H1 (cell line): Measurements from ENCODE around the gene DCTN1. TPM values are rescaled to one million over a fixed set of nuclear protein-coding genes. Genes with fewer than 3 reads are reported as not detected.

ENCODE experiments used
- CTCF ChIA-PET: fragments of 300-600 bp; sonication (Branson Sonifier 250); formaldehyde crosslinking; loops from one replicate; lab custom pipeline; 2021; ENCODE audit not compliant: partially characterized antibody; lab: Charles Lee
- POLR2A ChIA-PET: fragments of 300-600 bp; sonication (Branson Sonifier 250); formaldehyde crosslinking; loops from one replicate; lab custom pipeline; 2021; ENCODE audit warnings: inconsistent platforms; ENCODE audit not compliant: partially characterized antibody; lab: Charles Lee
- DNase-seq, 2 experiments: peaks; one replicate each; pipeline versions ENCODE4 v3.0.0 to v3.0.0-alpha.2; 2010 to 2022; ENCODE audit warnings: low spot score in 2 of 2, low read depth in 1 of 2, mixed read lengths in 1 of 2
- FAIRE-seq: peaks from 2 replicates; lab custom pipeline; 2011; peaks lifted over from hg19 to GRCh38; lab: Jason Lieb, UNC
- H2AFZ ChIP-seq: 2 replicates; pipeline ENCODE4 v1.8.1; 2012; ENCODE audit warnings: low read length, inconsistent platforms
- H2AK5ac ChIP-seq: 2 replicates; pipeline ENCODE4 v1.6.1; 2013; ENCODE audit warnings: low read depth, low read length
- H2BK120ac ChIP-seq: replicated peaks from 2 replicates; pipeline ENCODE3; 2013; ENCODE audit warnings: low read depth, low read length, inconsistent platforms
- H2BK12ac ChIP-seq: 2 replicates; pipeline ENCODE4 v1.6.1; 2013; ENCODE audit warnings: low read depth, low read length
- H2BK15ac ChIP-seq: 2 replicates; pipeline ENCODE4 v1.6.1; 2013; ENCODE audit warnings: low read length
- H2BK20ac ChIP-seq: 2 replicates; pipeline ENCODE4 v1.6.1; 2013; ENCODE audit warnings: low read length
- H2BK5ac ChIP-seq: 2 replicates; pipeline ENCODE4 v1.6.1; 2013; ENCODE audit warnings: low read depth, low read length
- H3K14ac ChIP-seq: 2 replicates; pipeline ENCODE4 v1.6.1; 2013; ENCODE audit warnings: inconsistent platforms; ENCODE audit not compliant: insufficient read length
- H3K18ac ChIP-seq: 2 replicates; pipeline ENCODE4 v1.6.1; 2013; ENCODE audit warnings: low read length; ENCODE audit errors: extremely low read depth
- H3K23ac ChIP-seq: 2 replicates; pipeline ENCODE4 v1.6.1; 2013; ENCODE audit warnings: inconsistent platforms; ENCODE audit not compliant: insufficient read length
- H3K23me2 ChIP-seq: 2 replicates; pipeline ENCODE4 v1.6.1; 2013; ENCODE audit warnings: low read depth, low read length
- H3K27ac ChIP-seq: 2 replicates; pipeline ENCODE4 v1.6.1; 2011; ENCODE audit warnings: low read depth, low read length, inconsistent platforms
- H3K27me3 ChIP-seq, 4 experiments: replicated peaks in 1 of 4; 1 replicate in 1 of 4; 2 replicates in 3 of 4; pipeline versions ENCODE4 v1.6.1 to v1.8.1; 2011 to 2013; ENCODE audit warnings: low read length in 3 of 4, mild to moderate bottlenecking in 3 of 4, inconsistent platforms in 2 of 4, mixed read lengths in 2 of 4, moderate library complexity in 1 of 4; ENCODE audit not compliant: control insufficient read depth in 3 of 4, insufficient read depth in 3 of 4; ENCODE audit errors: extremely low read depth in 1 of 4
- H3K36me3 ChIP-seq, 4 experiments: 2 replicates each; pipeline versions ENCODE4 v1.6.1 to v1.8.1; 2011 to 2013; ENCODE audit warnings: mild to moderate bottlenecking in 4 of 4, low read length in 3 of 4, moderate library complexity in 2 of 4, control low read depth in 1 of 4, inconsistent platforms in 1 of 4; ENCODE audit not compliant: insufficient read depth in 4 of 4, control insufficient read depth in 2 of 4
- H3K4ac ChIP-seq: replicated peaks from 2 replicates; pipeline ENCODE3; 2013; ENCODE audit warnings: low read length, low read depth, mixed read lengths, inconsistent platforms; ENCODE audit not compliant: insufficient read length
- H3K4me1 ChIP-seq, 4 experiments: replicated peaks in 1 of 4; 1 replicate in 1 of 4; 2 replicates in 3 of 4; pipeline versions ENCODE4 v1.6.1 to v1.8.1; 2011 to 2013; ENCODE audit warnings: low read length in 3 of 4, inconsistent platforms in 2 of 4, mixed read lengths in 1 of 4; ENCODE audit not compliant: insufficient read depth in 4 of 4, control insufficient read depth in 3 of 4
- H3K4me2 ChIP-seq, 2 experiments: 2 replicates each; pipeline versions ENCODE4 v1.6.1 to v1.8.1; 2011 to 2013; ENCODE audit warnings: low read depth in 2 of 2, low read length in 2 of 2, control low read depth in 1 of 2, inconsistent platforms in 1 of 2, mild to moderate bottlenecking in 1 of 2; ENCODE audit not compliant: insufficient read depth in 1 of 2
- H3K4me3 ChIP-seq, 4 experiments: fragments of 200-600, 300-600 bp in 1 of 4; sonication (generic), shearing (Covaris generic), sonication (Bioruptor Twin) in 1 of 4; 2 replicates each; pipeline versions ENCODE4 v1.5.1 to v1.8.1; 2011 to 2016; ENCODE audit warnings: low read length in 4 of 4, low read depth in 3 of 4, control low read depth in 2 of 4, inconsistent platforms in 2 of 4, mild to moderate bottlenecking in 2 of 4, mixed read lengths in 1 of 4, moderate library complexity in 1 of 4; ENCODE audit not compliant: insufficient read depth in 2 of 4; ENCODE audit errors: extremely low read depth in 1 of 4
- H3K56ac ChIP-seq: replicated peaks from 2 replicates; pipeline ENCODE3; 2013; ENCODE audit warnings: low read depth, mild to moderate bottlenecking, mixed read lengths, low read length, inconsistent platforms; ENCODE audit not compliant: insufficient read length
- H3K79me1 ChIP-seq: 2 replicates; pipeline ENCODE4 v1.6.1; 2013; ENCODE audit warnings: low read depth, low read length, control low read depth
- H3K79me2 ChIP-seq, 2 experiments: 2 replicates each; pipeline versions ENCODE4 v1.6.1 to v1.8.1; 2012 to 2013; ENCODE audit warnings: low read length in 2 of 2, mild to moderate bottlenecking in 2 of 2, inconsistent platforms in 1 of 2; ENCODE audit not compliant: insufficient read depth in 2 of 2, control insufficient read depth in 1 of 2
- H3K9ac ChIP-seq, 4 experiments: replicated peaks in 1 of 4; 1 replicate in 1 of 4; 2 replicates in 3 of 4; pipeline versions ENCODE4 v1.6.1 to v1.8.1; 2011 to 2013; ENCODE audit warnings: low read depth in 3 of 4, low read length in 3 of 4, control low read depth in 2 of 4, mild to moderate bottlenecking in 2 of 4, moderate library complexity in 2 of 4, inconsistent platforms in 1 of 4; ENCODE audit errors: extremely low read depth in 1 of 4
- H3K9me3 ChIP-seq, 2 experiments: 2 replicates each; pipeline versions ENCODE4 v1.6.1 to v1.8.1; 2012 to 2013; ENCODE audit warnings: mild to moderate bottlenecking in 2 of 2, moderate library complexity in 2 of 2, control low read depth in 1 of 2, inconsistent platforms in 1 of 2, low read depth in 1 of 2, low read length in 1 of 2, mixed read lengths in 1 of 2; ENCODE audit not compliant: insufficient read depth in 2 of 2
- H4K20me1 ChIP-seq, 2 experiments: replicated peaks in 1 of 2; 2 replicates each; pipeline versions ENCODE3 to v1.8.1; 2011 to 2013; ENCODE audit warnings: inconsistent platforms in 2 of 2, low read length in 2 of 2, mild to moderate bottlenecking in 1 of 2; ENCODE audit not compliant: insufficient read depth in 2 of 2, control insufficient read depth in 1 of 2
- H4K5ac ChIP-seq: 2 replicates; pipeline ENCODE4 v1.6.1; 2013; ENCODE audit warnings: low read length, low read depth, mixed read lengths, inconsistent platforms; ENCODE audit not compliant: insufficient read length
- H4K8ac ChIP-seq: 2 replicates; pipeline ENCODE4 v1.8.0; 2013; ENCODE audit warnings: mild to moderate bottlenecking, moderate library complexity, low read length, inconsistent platforms; ENCODE audit not compliant: insufficient read depth; ENCODE audit errors: extremely low read depth
- H4K91ac ChIP-seq: replicated peaks from 2 replicates; pipeline ENCODE3; 2013; ENCODE audit warnings: low read length, mixed read lengths, inconsistent platforms; ENCODE audit not compliant: insufficient read length
- BCL11A ChIP-seq, 2 experiments: IDR thresholded peaks; one replicate each; pipeline ENCODE4 v1.6.1; 2011; ENCODE audit warnings: low read depth in 2 of 2, low read length in 2 of 2, mild to moderate bottlenecking in 2 of 2
- CREB1 ChIP-seq: IDR thresholded peaks from 2 replicates; pipeline ENCODE4 v1.6.1; 2012; ENCODE audit warnings: inconsistent platforms
- FOSL1 ChIP-seq: IDR thresholded peaks from 2 replicates; pipeline ENCODE4 v1.6.1; 2011; ENCODE audit warnings: mild to moderate bottlenecking, low read depth, low read length, moderate library complexity; ENCODE audit not compliant: insufficient read depth
- HDAC2 ChIP-seq, 2 experiments: fragments of 300-600 bp in 1 of 2; sonication (generic) in 1 of 2; IDR thresholded peaks; 2 replicates each; pipeline ENCODE4 v1.6.1; 2011 to 2012; ENCODE audit warnings: low read depth in 2 of 2, low read length in 2 of 2, mild to moderate bottlenecking in 2 of 2, moderate library complexity in 2 of 2, borderline replicate concordance in 1 of 2, inconsistent platforms in 1 of 2
- POLR2AphosphoS5 ChIP-seq: IDR thresholded peaks from 2 replicates; pipeline ENCODE4 v1.6.1; 2011; ENCODE audit warnings: low read depth, low read length
- RBBP5 ChIP-seq: IDR thresholded peaks from 2 replicates; pipeline ENCODE4 v1.7.1; 2012; ENCODE audit warnings: low read depth, mild to moderate bottlenecking, inconsistent platforms, low read length, moderate library complexity, borderline replicate concordance
- RNF2 ChIP-seq: fragments of 200-900, 300-1000 bp; sonication (generic); IDR thresholded peaks from 2 replicates; pipeline ENCODE4 v1.7.1; 2016; ENCODE audit warnings: borderline replicate concordance, low read depth, mild to moderate bottlenecking, antibody characterized with exemption, low read length; ENCODE audit not compliant: poor library complexity, severe bottlenecking; ENCODE audit errors: missing control alignments
- ZNF274 ChIP-seq: IDR thresholded peaks from 2 replicates; pipeline ENCODE4 v1.7.0; 2012; ENCODE audit warnings: low read length, borderline replicate concordance; ENCODE audit errors: extremely low read depth
- WGBS, 2 experiments: shearing (Covaris generic) in 1 of 2; methylation state at CpG; one replicate each; pipeline versions ENCODE4 v1.1.6 to v1.1.7; 2013 to 2015; ENCODE audit warnings: low lambda C conversion rate in 2 of 2, mixed read lengths in 2 of 2, inconsistent platforms in 1 of 2, low coverage in 1 of 2, missing lambda C conversion rate in 1 of 2; ENCODE audit not compliant: insufficient replicate concordance in 2 of 2, insufficient coverage in 1 of 2, insufficient read length in 1 of 2; ENCODE audit errors: extremely low coverage in 1 of 2, missing lambda C conversion rate in 1 of 2; 5-methylcytosine and 5-hydroxymethylcytosine counted together
- polyA plus RNA-seq, 7 experiments: library from polyadenylated mRNA; depleted of rRNA in 3 of 7; stranded (reverse) in 5 of 7; unstranded in 2 of 7; fragments of >200 nt in 5 of 7; fragments of 200-250 nt in 2 of 7; gene quantifications; 1 replicate in 5 of 7; 2 replicates in 1 of 7; 4 replicates in 1 of 7; pipeline versions ENCODE4 v1.2.1 to v1.2.3, GENCODE V29; 2011 to 2013; ENCODE audit warnings: missing spikeins in 2 of 7, mixed read lengths in 2 of 7
- total RNA-seq: library from RNA; stranded (reverse); fragmentation: NEBNext Ultra II Directional; extraction: Animal tissue kit (Norgen Biotek cat#: 25700); gene quantifications from 2 replicates; pipeline ENCODE4 v1.2.1, GENCODE V29; 2021

DCTN1 gene
- total and polyA plus RNA-seq, 2 of the 8 experiments (the other 6 are each of a cell fraction or from before 2014, with no cell fraction given): 105 to 162 TPM

DNA sequence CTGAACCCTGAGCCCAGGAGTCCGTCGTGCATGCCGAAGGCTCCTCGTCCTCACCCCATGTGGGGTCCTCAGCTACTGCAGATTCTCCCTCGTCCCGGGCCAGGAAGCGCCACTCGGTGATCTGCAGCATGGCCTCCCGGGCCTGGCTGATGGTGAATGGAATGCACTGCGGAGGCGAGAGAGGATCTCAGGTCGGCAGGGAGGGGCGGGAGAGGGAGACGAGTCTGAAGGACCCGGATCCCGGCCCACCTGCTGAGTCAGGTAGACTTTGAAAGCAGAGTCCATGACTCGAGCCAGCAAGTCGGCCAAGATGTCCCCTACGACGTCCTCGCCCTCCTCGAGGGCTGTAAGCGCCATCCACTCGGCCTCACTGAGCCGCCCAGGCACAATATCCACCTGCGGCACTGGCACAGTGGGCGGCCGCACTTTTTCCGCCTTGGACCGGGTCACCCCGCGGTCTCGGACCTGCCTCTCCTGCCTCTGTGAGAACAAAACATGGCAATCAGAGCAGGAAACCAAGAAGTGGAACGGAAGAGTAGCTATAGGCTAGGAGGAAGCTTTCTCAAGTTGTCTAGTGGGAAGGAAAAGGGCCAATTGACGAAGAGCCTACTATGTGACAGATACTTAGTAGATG is 35.8 kb upstream of the DCTN1 start:
- Histone ChIP-seq H3K79me2 (no peaks in the 10 kb centered on the region), H3K79me1 (no peaks in the 10 kb centered on the region), H3K9ac (no peak overlapping the region), H4K5ac (no peak overlapping the region), H3K18ac (no peak overlapping the region), H3K4me3 (no peak overlapping the region; a peak in 1 of 8 replicates), H3K23me2 (no peaks in the 10 kb centered on the region), H4K91ac (no peak overlapping the region), H3K36me3 (no peaks in the 10 kb centered on the region), H3K4me1 (peaks cover 0 to 13% (median 0%) of the 10 kb centered on the region in 4 experiments; a peak in 3 of 7 replicates), H3K4ac (no peak overlapping the region), H3K27me3 (no peaks in the 10 kb centered on the region), H3K27ac (no peak overlapping the region), H3K4me2 (peak overlapping the region in 1 of 2 experiments; percentile 52; a peak in 1 of 4 replicates), H3K9me3 (no peaks in the 10 kb centered on the region), H2BK12ac (no peak overlapping the region), H3K56ac (no peak overlapping the region), H4K20me1 (no peaks in the 10 kb centered on the region), H2AK5ac (no peak overlapping the region), H3K23ac (no peak overlapping the region), H2BK20ac (no peak overlapping the region), H2BK5ac (peak overlapping the region; percentile 78; the same call in 1 of the 2 replicates), H2AFZ (no peak overlapping the region), H3K14ac (no peak overlapping the region), H2BK15ac (no peak overlapping the region; the same call in 1 of the 2 replicates), H2BK120ac (no peak overlapping the region), H4K8ac (peak overlapping the region; percentile 71)
- DNase-seq: no peak
- FAIRE-seq: no peak
- 91% methylated on average over 29 of the region's 35 CpGs; no CpG with 5 or more reads in 1 of the 2 experiments for WGBS, 2 experiments
- ChIA-PET CTCF (interaction anchor here (0.7 to 1.4 kb wide), 6 partner anchors 13 to 81 kb away, joined by 3 to 6 read pairs (median 4); partner anchors contain the start of gene MOGS), POLR2A (interaction anchor here (1.6 kb wide), 1 partner anchor 12 kb away, joined by 3 read pairs; no protein-coding TSS in a partner anchor)
- TF ChIP-seq FOSL1 (no peak), ZNF274 (no peak), POLR2AphosphoS5 (no peak), CREB1 (no peak), RNF2 (no peak), RBBP5 (no peak), BCL11A (IDR thresholded peaks at IDR 0.05; ENCODE audit: low read depth in 2 of 2, low read length in 2 of 2) (no peak), HDAC2 (IDR thresholded peaks at IDR 0.05; ENCODE audit: borderline replicate concordance in 1 of 2, low read depth in 2 of 2, low read length in 2 of 2) (no peak)
